ENCODE data around the gene BTBD6. TPM values are rescaled to one million over a fixed set of nuclear protein-coding genes. Genes with fewer than 3 reads are reported as not detected.
A peak's percentile ranks its signal among the peaks of the same experiment; 100 is the strongest.

BTBD6 gene
- total RNA-seq, 3 donors from 2014 or later: 45.7 to 55.8 (median 46.7) TPM

DNA sequence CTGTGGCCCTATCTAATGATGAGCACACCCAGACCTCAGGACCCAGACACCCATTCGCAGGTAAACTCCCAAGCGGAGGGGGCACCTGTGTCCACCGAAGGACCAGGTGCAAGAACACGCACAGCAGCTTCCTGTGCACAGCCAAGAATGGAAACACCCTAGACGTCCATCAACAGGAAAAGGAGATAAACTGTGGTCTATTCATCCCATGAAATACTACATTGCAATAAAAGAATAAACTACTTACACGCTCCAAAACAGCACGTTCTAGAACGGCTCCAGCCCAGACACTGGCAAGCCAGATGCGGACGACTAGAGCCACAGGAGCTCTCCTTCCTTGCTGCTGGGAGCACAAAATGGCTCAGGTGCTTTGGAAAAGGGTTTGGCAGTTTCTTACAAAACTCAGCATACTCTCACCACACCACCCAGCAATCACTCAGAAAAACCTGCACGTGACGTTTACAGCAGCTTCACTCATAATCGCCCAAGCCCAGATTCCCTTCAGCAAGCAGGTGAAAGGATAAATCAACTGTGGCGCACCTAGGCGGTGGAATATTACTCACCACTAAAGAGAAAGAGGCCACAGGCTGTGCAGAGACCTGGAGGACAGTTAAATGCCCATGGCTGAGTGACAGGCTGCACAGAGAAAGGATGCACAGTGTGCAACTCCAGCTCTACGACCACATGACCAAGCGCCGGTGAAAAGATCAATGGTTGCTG is 31.5 kb downstream of the BTBD6 start:
- no peaks in the 10 kb centered on the region for H3K36me3 ChIP-seq (ENCODE audit: low read depth)
- intact Hi-C loops (cut with DNase I, micrococcal nuclease): loop anchor here (5.0 kb wide), 1 partner anchor 78 kb away; no protein-coding TSS in a partner anchor
- peaks cover 8% of the 10 kb centered on the region for H3K4me1 ChIP-seq (ENCODE audit: low read depth)
- peak; percentile 64 for ATAC-seq
- no peak for TF ChIP-seq CTCF (IDR thresholded peaks at IDR 0.05)
- DNase-seq: no peak
- no peaks in the 10 kb centered on the region for H3K9me3 ChIP-seq
- H3K4me3 ChIP-seq: no peak overlapping the region

DNA sequence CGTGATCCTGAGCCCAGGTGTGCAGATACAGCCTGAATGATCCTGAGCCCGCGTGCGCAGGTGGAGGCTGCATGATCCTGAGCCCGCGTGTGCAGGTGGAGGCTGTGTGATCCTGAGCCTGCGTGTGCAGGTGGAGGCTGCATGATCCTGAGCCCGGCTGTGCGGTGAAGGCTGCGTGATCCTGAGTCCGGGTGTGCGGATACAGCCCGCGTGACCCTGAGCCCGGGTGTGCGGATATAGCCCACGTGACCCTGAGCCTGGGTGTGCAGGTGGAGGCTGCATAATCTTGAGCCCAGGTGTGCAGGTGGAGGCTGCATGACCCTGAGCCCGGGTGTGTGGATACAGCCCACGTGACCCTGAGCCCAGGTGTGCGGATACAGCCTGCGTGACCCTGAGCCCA is 32.2 kb downstream of the BTBD6 start:
- intact Hi-C loops (cut with DNase I, micrococcal nuclease): loop anchor here (5.0 kb wide), 1 partner anchor 78 kb away; no protein-coding TSS in a partner anchor
- Histone ChIP-seq H3K4me1 (ENCODE audit: low read depth) (peaks cover 8% of the 10 kb centered on the region), H3K9me3 (no peaks in the 10 kb centered on the region), H3K36me3 (ENCODE audit: low read depth) (no peaks in the 10 kb centered on the region), H3K4me3 (no peak overlapping the region)
- no peak for TF ChIP-seq CTCF (IDR thresholded peaks at IDR 0.05)
- DNase-seq: no peak
- ATAC-seq: no peak

- DNase-seq: peak in 1 of 3 donors; percentile 54
- no peaks in the 10 kb centered on the region for H3K36me3 ChIP-seq (ENCODE audit: low read depth)
- H3K4me3 ChIP-seq: no peak overlapping the region
- peak; percentile 26 for TF ChIP-seq CTCF (IDR thresholded peaks at IDR 0.05)
- intact Hi-C loops (cut with DNase I, micrococcal nuclease): loop anchor here (5.0 kb wide), 1 partner anchor 79 kb away; no protein-coding TSS in a partner anchor
- peaks cover 8% of the 10 kb centered on the region for H3K4me1 ChIP-seq (ENCODE audit: low read depth)
- peak; percentile 58 for ATAC-seq
- H3K9me3 ChIP-seq: no peaks in the 10 kb centered on the region
Observed at GRCh38 chr14:105281371-105282097, 33.2 kb downstream of the BTBD6 start.

DNA sequence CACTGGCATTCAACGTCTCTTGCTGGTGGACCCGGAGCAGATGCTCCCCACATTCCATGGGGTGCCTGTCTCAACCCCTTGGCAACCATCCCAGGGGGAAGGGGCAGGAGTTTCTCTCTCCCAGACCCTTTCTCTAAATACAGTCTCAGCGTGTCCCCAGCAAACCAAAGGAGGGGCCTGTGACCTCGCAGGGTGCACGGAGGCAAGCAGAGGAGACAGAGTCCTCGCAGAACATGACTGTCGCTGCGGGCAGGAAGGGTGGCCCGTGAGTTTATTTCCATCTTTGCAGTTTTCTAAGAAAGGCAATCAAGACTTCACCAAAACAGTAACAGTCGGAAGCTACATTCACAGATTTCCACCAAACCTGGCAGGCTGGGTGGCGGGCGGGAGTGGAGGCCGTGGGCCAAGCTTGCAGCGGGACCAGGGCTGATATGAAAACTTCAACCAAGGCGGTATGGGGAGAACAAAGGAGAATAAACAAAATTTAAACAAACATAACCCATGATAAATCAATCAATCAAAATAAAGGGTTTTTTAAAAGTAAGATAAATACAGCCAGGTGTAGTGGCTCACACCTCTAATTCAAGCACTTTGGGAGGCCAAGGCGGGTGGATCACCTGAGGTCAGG is 33.9 kb downstream of the BTBD6 start:
- TF ChIP-seq CTCF (IDR thresholded peaks at IDR 0.05): no peak
- DNase-seq (no peak), ATAC-seq (no peak)
- Histone ChIP-seq H3K4me3 (no peak overlapping the region), H3K9me3 (no peaks in the 10 kb centered on the region), H3K4me1 (ENCODE audit: low read depth) (peaks cover 8% of the 10 kb centered on the region), H3K36me3 (ENCODE audit: low read depth) (no peaks in the 10 kb centered on the region)
- intact Hi-C loops (cut with DNase I, micrococcal nuclease): loop anchor here (5.0 kb wide), 1 partner anchor 80 kb away; no protein-coding TSS in a partner anchor

DNA sequence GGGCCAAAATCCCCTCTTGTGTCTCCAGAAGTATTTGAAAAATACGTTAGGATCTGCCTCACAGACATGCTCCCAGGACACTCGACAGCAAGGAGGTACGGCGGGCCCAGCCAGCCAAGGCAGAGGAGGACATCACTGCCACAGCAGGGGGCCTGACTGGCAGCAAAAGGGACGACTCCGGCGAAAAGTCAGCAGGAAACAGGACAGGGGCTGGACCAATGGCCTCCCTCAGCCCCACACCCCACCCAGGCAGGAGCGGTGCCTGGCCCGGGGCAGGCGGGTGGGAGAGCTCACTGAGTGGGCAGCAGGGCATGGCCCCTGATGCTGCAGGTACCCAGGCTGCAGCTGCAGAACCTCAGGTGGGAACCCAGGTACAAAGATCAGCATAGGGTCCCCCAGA is 34.7 kb downstream of the BTBD6 start:
- no peak for DNase-seq
- H3K36me3 ChIP-seq (ENCODE audit: low read depth): no peaks in the 10 kb centered on the region
- TF ChIP-seq CTCF (IDR thresholded peaks at IDR 0.05): no peak
- H3K9me3 ChIP-seq: no peaks in the 10 kb centered on the region
- intact Hi-C loops (cut with DNase I, micrococcal nuclease): loop anchor here (5.0 kb wide), 1 partner anchor 81 kb away; no protein-coding TSS in a partner anchor
- ATAC-seq: no peak
- peaks cover 8% of the 10 kb centered on the region for H3K4me1 ChIP-seq (ENCODE audit: low read depth)
- H3K4me3 ChIP-seq: no peak overlapping the region
